ENCODE measurements around the gene MPPED2. TPM values are rescaled to one million over a fixed set of nuclear protein-coding genes. Genes with fewer than 3 reads are reported as not detected.

Gene MPPED2
- total and polyA plus RNA-seq, 12 donors, result 2.1 to 28.3 (median 5.7) TPM

DNA sequence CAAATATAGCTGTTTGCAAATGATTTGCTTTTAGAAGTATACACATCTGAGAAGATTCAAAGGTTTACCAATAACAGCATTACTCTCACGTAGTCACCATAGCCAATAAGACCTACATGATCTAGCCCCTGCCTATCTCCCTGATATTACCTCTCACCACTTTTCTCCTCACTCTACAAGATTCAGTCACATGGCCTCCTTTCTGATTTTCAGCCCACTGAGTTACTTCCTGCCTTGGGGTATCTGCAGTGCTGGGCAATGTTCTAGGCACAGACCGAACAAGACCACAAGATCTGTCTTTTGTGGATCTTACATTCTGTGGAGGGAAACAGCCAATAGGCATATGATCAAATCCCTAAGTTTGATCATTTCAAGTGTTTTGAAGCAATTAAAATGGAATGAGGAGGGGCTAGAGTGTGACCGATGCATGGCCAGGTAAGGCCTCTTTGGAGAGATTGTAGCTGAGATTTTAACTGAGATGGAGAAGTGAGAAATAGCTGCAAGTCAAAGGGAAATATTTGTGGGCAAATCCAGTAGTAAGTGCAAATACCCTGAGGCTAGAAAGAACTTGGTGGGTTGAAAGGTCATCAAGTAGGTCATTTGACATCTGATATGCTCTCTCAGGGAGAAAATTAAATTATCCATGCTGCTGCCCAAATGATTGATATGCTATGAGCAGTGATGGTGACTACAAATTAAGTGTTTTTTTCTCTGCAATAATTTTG, 220.2 kb downstream of the MPPED2 start:
- intact Hi-C loops (cut with DNase I), result no loop called here
- Histone ChIP-seq H3K4me1 (replicated peaks in 1 of 2) (no peaks in the 10 kb centered on the region), H3K27ac (no peak overlapping the region), H3K9me3 (replicated peaks in 1 of 3) (no peaks in the 10 kb centered on the region), H3K4me3 (no peak overlapping the region), H3K27me3 (no peaks in the 10 kb centered on the region), H3K36me3 (replicated peaks in 1 of 2) (no peaks in the 10 kb centered on the region)
- WGBS, 4 donors, result 94 to 98% (median 97%) methylated on average over 3 of the region's 3 CpGs
- DNase-seq, result no peak
- TF ChIP-seq, protein P1, sequence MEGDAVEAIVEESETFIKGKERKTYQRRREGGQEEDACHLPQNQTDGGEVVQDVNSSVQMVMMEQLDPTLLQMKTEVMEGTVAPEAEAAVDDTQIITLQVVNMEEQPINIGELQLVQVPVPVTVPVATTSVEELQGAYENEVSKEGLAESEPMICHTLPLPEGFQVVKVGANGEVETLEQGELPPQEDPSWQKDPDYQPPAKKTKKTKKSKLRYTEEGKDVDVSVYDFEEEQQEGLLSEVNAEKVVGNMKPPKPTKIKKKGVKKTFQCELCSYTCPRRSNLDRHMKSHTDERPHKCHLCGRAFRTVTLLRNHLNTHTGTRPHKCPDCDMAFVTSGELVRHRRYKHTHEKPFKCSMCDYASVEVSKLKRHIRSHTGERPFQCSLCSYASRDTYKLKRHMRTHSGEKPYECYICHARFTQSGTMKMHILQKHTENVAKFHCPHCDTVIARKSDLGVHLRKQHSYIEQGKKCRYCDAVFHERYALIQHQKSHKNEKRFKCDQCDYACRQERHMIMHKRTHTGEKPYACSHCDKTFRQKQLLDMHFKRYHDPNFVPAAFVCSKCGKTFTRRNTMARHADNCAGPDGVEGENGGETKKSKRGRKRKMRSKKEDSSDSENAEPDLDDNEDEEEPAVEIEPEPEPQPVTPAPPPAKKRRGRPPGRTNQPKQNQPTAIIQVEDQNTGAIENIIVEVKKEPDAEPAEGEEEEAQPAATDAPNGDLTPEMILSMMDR (IDR thresholded peaks at IDR 0.05), result no peak
- no peak for TF ChIP-seq POLR2A (IDR thresholded peaks at IDR 0.05)

DNA sequence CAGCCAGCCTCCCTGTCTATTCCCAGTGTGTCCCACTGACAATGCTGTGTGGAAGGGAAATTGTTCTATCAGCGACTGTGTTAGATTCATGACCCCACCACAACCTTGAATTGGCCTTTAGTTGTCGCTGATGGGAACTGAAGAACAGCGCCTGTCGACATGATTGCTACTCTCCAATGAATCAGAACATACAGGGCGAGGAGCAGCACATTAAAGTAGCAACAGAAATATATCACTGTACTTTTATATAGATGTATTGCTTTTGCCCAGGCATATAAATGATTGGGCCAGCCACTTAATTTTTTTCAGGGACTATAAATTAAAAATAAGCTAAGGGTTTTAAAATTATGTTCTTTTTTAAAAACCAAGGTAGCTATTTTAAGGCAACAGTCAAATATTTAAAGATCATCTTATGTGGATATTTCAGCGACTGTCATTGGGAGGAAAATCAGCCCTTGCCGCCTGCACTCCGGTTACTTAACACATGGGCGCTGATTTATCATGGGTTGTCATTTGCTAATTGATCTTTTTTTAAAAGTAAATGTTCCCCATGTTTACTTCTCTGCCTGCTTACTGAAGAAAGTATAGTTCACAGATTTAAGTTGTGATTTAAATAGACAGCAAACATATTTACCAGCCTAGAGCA, 221.2 kb downstream of the MPPED2 start:
- H3K4me1 ChIP-seq (replicated peaks in 1 of 2), result no peaks in the 10 kb centered on the region
- no peaks in the 10 kb centered on the region for H3K36me3 ChIP-seq (replicated peaks in 1 of 2)
- no peak overlapping the region for H3K27ac ChIP-seq
- H3K9me3 ChIP-seq (replicated peaks in 1 of 3), result no peaks in the 10 kb centered on the region
- no peak overlapping the region for H3K4me3 ChIP-seq
- DNase-seq, result no peak
- 86 to 88% (median 86%) methylated on average over 9 of the region's 9 CpGs for WGBS, 4 donors
- TF ChIP-seq, protein P1 (IDR thresholded peaks at IDR 0.05), result no peak
- no peak for TF ChIP-seq POLR2A (IDR thresholded peaks at IDR 0.05)
- intact Hi-C loops (cut with DNase I), result no loop called here
- no peaks in the 10 kb centered on the region for H3K27me3 ChIP-seq

DNA sequence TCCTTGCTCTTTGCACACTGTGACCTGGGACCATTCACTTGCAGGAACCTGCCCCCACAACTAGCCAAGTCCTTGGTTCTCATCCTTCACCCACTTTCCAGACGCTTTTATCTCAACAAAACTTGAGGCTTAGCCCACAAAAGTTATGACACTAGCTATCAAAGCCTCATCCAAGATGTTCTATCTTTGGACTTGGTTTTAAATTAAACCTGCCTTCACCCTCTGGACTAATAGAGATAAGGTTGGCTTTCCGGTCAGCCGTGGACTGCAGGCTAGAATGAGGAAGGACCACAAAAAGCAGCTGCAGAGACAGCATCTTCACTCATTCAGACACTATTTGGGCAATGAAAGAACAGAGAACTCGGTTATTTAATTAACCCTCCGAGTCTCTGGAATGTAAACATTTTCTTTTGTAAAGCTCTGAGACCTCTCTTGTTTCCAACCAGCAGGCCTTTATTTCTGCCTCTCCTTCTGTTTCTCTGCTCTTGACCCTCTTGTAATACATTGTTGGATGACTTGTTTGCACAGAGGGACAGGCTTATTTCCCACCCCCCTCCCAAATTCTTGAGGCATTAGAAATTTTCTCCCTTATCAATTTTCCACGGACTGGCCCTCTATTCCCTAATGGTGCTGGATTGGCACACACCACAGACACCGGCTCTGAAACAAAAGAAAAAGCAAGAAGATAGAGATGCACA, 221.9 kb downstream of the MPPED2 start:
- no peak for DNase-seq
- no peak for TF ChIP-seq POLR2A (IDR thresholded peaks at IDR 0.05)
- TF ChIP-seq, protein P1 (IDR thresholded peaks at IDR 0.05), result no peak
- H3K4me3 ChIP-seq, result no peak overlapping the region
- no peak overlapping the region for H3K27ac ChIP-seq
- no peaks in the 10 kb centered on the region for H3K9me3 ChIP-seq (replicated peaks in 1 of 3)
- no peaks in the 10 kb centered on the region for H3K4me1 ChIP-seq (replicated peaks in 1 of 2)
- intact Hi-C loops (cut with DNase I), result no loop called here
- no peaks in the 10 kb centered on the region for H3K36me3 ChIP-seq (replicated peaks in 1 of 2)
- WGBS, 4 donors, result 55 to 61% (median 59%) methylated on average over 7 of the region's 7 CpGs
- no peaks in the 10 kb centered on the region for H3K27me3 ChIP-seq

DNA sequence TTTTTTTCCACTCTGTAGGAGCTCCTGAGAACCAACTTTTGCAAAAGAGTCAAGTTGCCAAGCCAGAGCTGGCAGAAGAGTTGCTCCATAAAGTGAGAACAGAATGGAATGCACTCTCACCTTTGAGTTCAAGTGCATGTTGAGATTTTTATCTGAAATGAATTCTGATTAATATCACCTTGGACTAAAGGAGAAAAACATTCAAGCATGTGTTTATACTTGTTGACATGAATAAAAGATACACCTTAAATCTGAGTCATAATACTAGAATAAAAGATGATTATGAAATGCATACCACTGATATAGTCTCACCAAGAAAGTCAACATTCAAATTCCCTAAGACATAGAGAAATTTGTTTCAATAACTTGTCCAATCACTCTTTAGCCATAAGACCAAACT, 225.4 kb downstream of the MPPED2 start:
- Histone ChIP-seq H3K9me3 (replicated peaks in 1 of 3) (no peaks in the 10 kb centered on the region), H3K36me3 (replicated peaks in 1 of 2) (no peaks in the 10 kb centered on the region), H3K4me1 (replicated peaks in 1 of 2) (no peaks in the 10 kb centered on the region), H3K27ac (no peak overlapping the region), H3K27me3 (no peaks in the 10 kb centered on the region), H3K4me3 (no peak overlapping the region)
- DNase-seq, result no peak
- intact Hi-C loops (cut with DNase I), result no loop called here
- TF ChIP-seq, protein P1 (IDR thresholded peaks at IDR 0.05), result no peak
- TF ChIP-seq POLR2A (IDR thresholded peaks at IDR 0.05), result no peak
